Endothelial cell of umbilical vein (primary cell): ENCODE data around the gene CCDC167. TPM values are rescaled to one million over a fixed set of nuclear protein-coding genes. Genes with fewer than 3 reads are reported as not detected.

Source experiments
- BruUV-seq: library from RNA; stranded (reverse); fragments of 400-500 nt; replicated peaks from 2 replicates; lab custom pipeline; 2021; lab: Mats Ljungman, UMichigan
- CTCF ChIA-PET: fragments of 300-600, 350-600 bp; sonication (Branson Sonifier 250); formaldehyde crosslinking; loops from one replicate; lab custom pipeline; 2021; ENCODE audit warnings: antibody characterized with exemption, inconsistent platforms; lab: Charles Lee
- POLR2A ChIA-PET: fragments of 300-600, 350-600 bp; sonication (Branson Sonifier 250); formaldehyde crosslinking; loops from one replicate; lab custom pipeline; 2021; ENCODE audit warnings: antibody characterized with exemption, inconsistent platforms; lab: Charles Lee
- DNase-seq: peaks from one replicate; pipeline ENCODE4 v3.0.0-alpha.2; 2011; ENCODE audit warnings: low read depth, low spot score
- FAIRE-seq: peaks from 2 replicates; lab custom pipeline; 2011; peaks lifted over from hg19 to GRCh38; lab: Jason Lieb, UNC
- H2AFZ ChIP-seq: 2 replicates; pipeline ENCODE4 v1.6.0; 2012; ENCODE audit warnings: low read depth, low read length, control low read depth, inconsistent platforms
- H3K27ac ChIP-seq: 2 replicates; pipeline ENCODE4 v1.5.1; 2011; ENCODE audit warnings: low read depth, mild to moderate bottlenecking, control low read depth, low read length, moderate library complexity; ENCODE audit not compliant: insufficient read depth
- H3K27me3 ChIP-seq, 2 experiments: 2 replicates each; pipeline versions ENCODE4 v1.6.0 to v1.6.1; 2011; ENCODE audit warnings: low read length in 2 of 2, mixed read lengths in 1 of 2; ENCODE audit not compliant: control insufficient read depth in 2 of 2, insufficient read depth in 2 of 2
- H3K36me3 ChIP-seq, 2 experiments: 2 replicates in 1 of 2; 3 replicates in 1 of 2; pipeline ENCODE4 v1.5.1; 2011; ENCODE audit warnings: low read length in 2 of 2, mild to moderate bottlenecking in 1 of 2, moderate library complexity in 1 of 2; ENCODE audit not compliant: control insufficient read depth in 2 of 2, insufficient read depth in 2 of 2; ENCODE audit errors: extremely low read depth in 1 of 2
- H3K4me1 ChIP-seq: 3 replicates; pipeline ENCODE4 v1.5.1; 2011; ENCODE audit warnings: mild to moderate bottlenecking, low read length; ENCODE audit not compliant: control insufficient read depth, insufficient read depth; ENCODE audit errors: extremely low read depth
- H3K4me2 ChIP-seq: 2 replicates; pipeline ENCODE4 v1.6.1; 2011; ENCODE audit warnings: low read length, control low read depth, mixed read lengths; ENCODE audit not compliant: insufficient read depth
- H3K4me3 ChIP-seq, 3 experiments: fragments of 200-600 bp in 1 of 3; sonication (generic), shearing (Covaris generic) in 1 of 3; replicated peaks in 1 of 3; 2 replicates each; pipeline ENCODE4 v1.5.1; 2011 to 2016; ENCODE audit warnings: control low read depth in 3 of 3, low read length in 3 of 3, mild to moderate bottlenecking in 2 of 3, inconsistent platforms in 1 of 3, low read depth in 1 of 3, moderate library complexity in 1 of 3; ENCODE audit not compliant: insufficient read depth in 1 of 3
- H3K79me2 ChIP-seq: 2 replicates; pipeline ENCODE4 v1.6.0; 2012; ENCODE audit warnings: low read length, inconsistent platforms; ENCODE audit not compliant: control insufficient read depth, insufficient read depth
- H3K9ac ChIP-seq: replicated peaks from 2 replicates; pipeline ENCODE3; 2011; ENCODE audit warnings: low read length, control low read depth; ENCODE audit not compliant: insufficient read depth; ENCODE audit errors: extremely low read depth
- H3K9me1 ChIP-seq: replicated peaks from 3 replicates; pipeline ENCODE4 v1.6.0; 2011; ENCODE audit warnings: mild to moderate bottlenecking, low read length; ENCODE audit not compliant: control insufficient read depth, insufficient read depth; ENCODE audit errors: extremely low read depth
- H3K9me3 ChIP-seq: replicated peaks from 2 replicates; pipeline ENCODE4 v1.5.1; 2012; ENCODE audit warnings: low read length, inconsistent platforms; ENCODE audit not compliant: control insufficient read depth, insufficient read depth
- H4K20me1 ChIP-seq: replicated peaks from 2 replicates; pipeline ENCODE3; 2011; ENCODE audit warnings: mild to moderate bottlenecking, low read length; ENCODE audit not compliant: control insufficient read depth, insufficient read depth; ENCODE audit errors: extremely low read depth
- CTCF ChIP-seq, 2 donors: IDR thresholded peaks; 1 replicate in 1 of 2; 2 replicates in 1 of 2; pipeline ENCODE4 v1.5.1; 2011; ENCODE audit warnings: low read length in 2 of 2, mild to moderate bottlenecking in 2 of 2, moderate library complexity in 2 of 2, control low read depth in 1 of 2, inconsistent platforms in 1 of 2, low read depth in 1 of 2; ENCODE audit not compliant: insufficient read depth in 1 of 2; ENCODE audit errors: extremely low read depth in 1 of 2
- FOS ChIP-seq: IDR thresholded peaks from 2 replicates; pipeline ENCODE4 v1.6.1; 2011; ENCODE audit warnings: mild to moderate bottlenecking, low read length, moderate library complexity, borderline replicate concordance; ENCODE audit not compliant: insufficient read depth
- GATA2 ChIP-seq: IDR thresholded peaks from 2 replicates; pipeline ENCODE4 v1.7.0; 2011; ENCODE audit warnings: low read depth, mild to moderate bottlenecking, moderate library complexity, mixed read lengths, low read length; ENCODE audit not compliant: insufficient read length, insufficient read depth
- JUN ChIP-seq: IDR thresholded peaks from 2 replicates; pipeline ENCODE4 v1.6.1; 2011; ENCODE audit warnings: borderline replicate concordance, low read depth; ENCODE audit not compliant: insufficient read length, insufficient read depth
- MYC ChIP-seq: IDR thresholded peaks from one replicate; pipeline ENCODE4 v1.6.1; 2011; ENCODE audit warnings: mild to moderate bottlenecking, low read depth, low read length
- POLR2A ChIP-seq: IDR thresholded peaks from 2 replicates; pipeline ENCODE4 v1.6.1; 2012; ENCODE audit warnings: low read depth, mild to moderate bottlenecking, control low read depth, low read length
- POLR2AphosphoS5 ChIP-seq: IDR thresholded peaks from 2 replicates; pipeline ENCODE4 v1.6.1; 2012; ENCODE audit warnings: low read depth, mild to moderate bottlenecking, control low read depth, low read length, moderate library complexity; ENCODE audit not compliant: insufficient read depth
- dilution Hi-C: fragments of 300-500 bp; cut with MboI; formaldehyde crosslinking; loops from one replicate; pipeline ENCODE4 v1.15.0; 2019; ENCODE audit warnings: low sequenced_read_pairs; ENCODE audit not compliant: extremely low pct_ligation_motif_present
- intact Hi-C: fragments of 100-400 bp; cut with micrococcal nuclease; formaldehyde crosslinking; loops from one replicate; pipeline ENCODE4 v1.10.0; 2022
- polyA plus RNA-seq, 4 experiments: library from polyadenylated mRNA; depleted of rRNA in 3 of 4; stranded (reverse) in 3 of 4; unstranded in 1 of 4; fragments of >200 nt; gene quantifications; 2 replicates each; pipeline versions ENCODE4 v1.2.1 to v1.2.3, GENCODE V29; 2011 to 2012; ENCODE audit warnings: missing spikeins in 1 of 4
- total RNA-seq: library from RNA; stranded (reverse); gene quantifications from 2 replicates; pipeline ENCODE4 v1.2.3, GENCODE V29; 2021
- TF ChIP-seq, protein P1 (sequence below): IDR thresholded peaks from 2 replicates; pipeline ENCODE4 v1.6.1; 2011; ENCODE audit not compliant: insufficient read depth, insufficient read length

Gene CCDC167
- total and polyA plus RNA-seq, 2 donors (not counting 3 experiments of a cell fraction or from before 2014, with no cell fraction given) = 46.6 to 105 TPM

GRCh38 chr6:37540029-37540352 is 40.3 kb upstream of the CCDC167 start:
- TF ChIP-seq FOS (no peak), POLR2AphosphoS5 (no peak), GATA2 (no peak), JUN (peak; percentile 3), MYC (no peak), CTCF (IDR thresholded peaks at IDR 0.05; ENCODE audit: extremely low read depth in 1 of 2, insufficient read depth in 1 of 2, low read depth in 1 of 2, low read length in 2 of 2) (no peak), POLR2A (no peak)
- TF ChIP-seq, protein P1, sequence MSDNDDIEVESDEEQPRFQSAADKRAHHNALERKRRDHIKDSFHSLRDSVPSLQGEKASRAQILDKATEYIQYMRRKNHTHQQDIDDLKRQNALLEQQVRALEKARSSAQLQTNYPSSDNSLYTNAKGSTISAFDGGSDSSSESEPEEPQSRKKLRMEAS = no peak
- intact Hi-C loops = no loop called here
- CTCF ChIA-PET = no interaction called here
- H3K9me1 ChIP-seq = no peaks in the 10 kb centered on the region
- POLR2A ChIA-PET = no interaction called here
- FAIRE-seq = no peak
- BruUV-seq = no TSS peak
- no peak for DNase-seq
- H3K4me3 ChIP-seq = no peak overlapping the region
- H3K27ac ChIP-seq = no peak overlapping the region
- H3K9ac ChIP-seq = no peak overlapping the region
- dilution Hi-C loops = no loop called here
- no peaks in the 10 kb centered on the region for H4K20me1 ChIP-seq
- peaks cover 30% of the 10 kb centered on the region in 2 experiments for H3K27me3 ChIP-seq
- peaks cover 7% of the 10 kb centered on the region for H3K4me1 ChIP-seq
- H2AFZ ChIP-seq = no peak overlapping the region
- H3K36me3 ChIP-seq = no peaks in the 10 kb centered on the region
- no peak overlapping the region for H3K4me2 ChIP-seq
- H3K79me2 ChIP-seq = no peaks in the 10 kb centered on the region
- H3K9me3 ChIP-seq = no peaks in the 10 kb centered on the region
